Astrocyte (in vitro differentiated cells and primary cell): ENCODE results near the gene TMEM184C. TPM values are rescaled to one million over a fixed set of nuclear protein-coding genes. Genes with fewer than 3 reads are reported as not detected.

Experiments
- total RNA-seq: library from RNA; stranded (reverse); gene quantifications from 2 replicates; pipeline ENCODE4 v1.2.1, GENCODE V29; 2021

The TMEM184C gene
- total RNA-seq, 1 donor from 2014 or later: 42.3 TPM

Other genes starting within 250 kb of the TMEM184C start
- gene EDNRA, start 136.3 kb upstream of the TMEM184C start, total RNA-seq: 6.4 and 9.3 TPM in 2 replicates
- gene PRMT9, start 66.8 kb downstream of the TMEM184C start, total RNA-seq: 8.4 and 9.0 TPM in 2 replicates
- gene ARHGAP10, start 114.7 kb downstream of the TMEM184C start, total RNA-seq: 23.4 and 28.0 TPM in 2 replicates